GM21515 (cell line): ENCODE results near the gene MORN1.

Experiments used
- ATAC-seq: cut with Tn5 transposase; IDR thresholded peaks from one replicate; pipeline ENCODE4 v1.9.1; 2021; ENCODE audit not compliant: unreplicated experiment

MORN1 gene

GRCh38 chr1:2405588-2406295, 14.4 kb upstream of the MORN1 start:
- no peak for ATAC-seq

DNA sequence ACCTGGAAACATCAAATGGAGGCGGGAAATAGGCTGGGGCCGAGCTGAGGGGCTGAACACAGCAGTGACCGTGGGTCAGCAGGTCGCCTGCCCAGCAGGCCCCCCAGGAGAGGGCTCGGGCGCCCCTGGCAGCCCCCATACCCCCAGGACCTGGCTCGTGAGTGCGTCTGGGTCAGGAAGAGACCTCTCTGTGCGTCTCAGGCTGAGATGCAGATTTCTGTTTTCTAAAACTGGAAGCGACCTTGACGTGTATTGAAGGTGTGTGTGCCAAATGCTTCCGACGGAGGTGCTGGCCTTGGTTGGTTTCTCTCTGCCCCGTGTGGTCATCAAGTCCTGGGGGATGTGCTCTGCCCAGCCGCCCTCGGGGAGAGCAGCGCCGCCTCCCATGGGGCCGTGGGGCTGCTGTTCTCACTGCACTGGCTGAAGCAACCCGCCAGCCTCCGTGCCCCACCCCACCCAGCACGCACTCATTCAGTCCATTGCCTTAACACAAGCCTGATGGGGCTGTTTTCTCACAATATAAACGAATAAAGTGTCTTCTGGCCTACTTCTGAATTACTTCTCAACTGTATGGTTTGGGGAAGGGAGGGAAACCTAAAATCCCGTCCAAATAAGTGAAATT, 13.6 kb upstream of the MORN1 start:
- no peak for ATAC-seq

- no peak for ATAC-seq
These were observed 13.0 kb upstream of the MORN1 start for GRCh38 chr1:2404142-2404889.

GRCh38 chr1:2403273-2403672, 11.9 kb upstream of the MORN1 start:
- no peak for ATAC-seq

- ATAC-seq: no peak
These were observed 11.1 kb upstream of the MORN1 start for GRCh38 chr1:2402420-2402819.

GRCh38 chr1:2400950-2401649, 9.7 kb upstream of the MORN1 start:
- ATAC-seq: no peak

GRCh38 chr1:2400576-2400909, 9.2 kb upstream of the MORN1 start:
- ATAC-seq: no peak

GRCh38 chr1:2399890-2400575, 8.7 kb upstream of the MORN1 start:
- ATAC-seq: no peak

- no peak for ATAC-seq
These were observed 7.5 kb upstream of the MORN1 start for GRCh38 chr1:2398871-2399270.

GRCh38 chr1:2397007-2397679, 5.8 kb upstream of the MORN1 start:
- no peak for ATAC-seq

- ATAC-seq: no peak
These were observed 5.1 kb upstream of the MORN1 start for GRCh38 chr1:2396476-2396875.

GRCh38 chr1:2396059-2396458, 4.7 kb upstream of the MORN1 start:
- ATAC-seq: no peak

GRCh38 chr1:2395245-2395644, 3.9 kb upstream of the MORN1 start:
- no peak for ATAC-seq

DNA sequence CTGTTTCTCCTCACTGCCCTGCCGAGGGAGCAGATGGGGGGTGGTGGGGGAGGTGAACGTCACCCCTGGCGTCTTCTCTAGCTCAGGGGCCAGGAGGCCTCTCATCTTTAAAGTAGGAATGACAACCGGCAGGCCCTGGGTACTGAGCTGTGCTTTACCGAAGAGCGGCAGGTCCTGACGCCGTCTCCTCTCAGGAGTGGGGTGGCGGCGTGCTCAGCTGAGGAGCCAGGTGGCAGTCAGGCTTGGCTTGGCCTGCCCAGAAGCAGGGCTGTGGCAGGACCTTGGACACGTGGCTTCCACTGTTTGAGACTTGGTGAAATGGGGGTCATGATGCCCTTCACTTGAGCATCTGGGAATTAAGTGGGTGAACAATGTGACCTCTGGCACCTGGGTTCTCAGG, 3.4 kb upstream of the MORN1 start:
- ATAC-seq: no peak

DNA sequence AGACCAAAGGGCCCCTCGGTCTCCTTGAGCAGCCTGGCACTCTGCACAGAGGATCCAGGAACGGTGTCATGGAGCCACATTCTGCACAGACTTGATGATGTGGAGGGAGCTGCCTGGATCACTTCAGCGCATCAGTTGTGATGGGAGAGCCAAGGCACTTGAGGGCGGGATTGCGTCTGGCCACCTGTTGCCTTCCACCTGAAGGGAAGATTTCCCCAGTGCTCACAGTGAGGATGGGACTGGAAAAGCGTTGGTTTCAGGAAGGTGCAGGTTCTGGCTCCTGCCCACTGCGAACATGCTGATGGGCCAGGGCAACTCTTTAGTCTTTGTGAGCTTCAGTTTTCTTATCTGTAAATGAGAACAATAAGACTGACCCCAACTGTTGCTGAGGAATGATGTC, 2.9 kb upstream of the MORN1 start:
- no peak for ATAC-seq

DNA sequence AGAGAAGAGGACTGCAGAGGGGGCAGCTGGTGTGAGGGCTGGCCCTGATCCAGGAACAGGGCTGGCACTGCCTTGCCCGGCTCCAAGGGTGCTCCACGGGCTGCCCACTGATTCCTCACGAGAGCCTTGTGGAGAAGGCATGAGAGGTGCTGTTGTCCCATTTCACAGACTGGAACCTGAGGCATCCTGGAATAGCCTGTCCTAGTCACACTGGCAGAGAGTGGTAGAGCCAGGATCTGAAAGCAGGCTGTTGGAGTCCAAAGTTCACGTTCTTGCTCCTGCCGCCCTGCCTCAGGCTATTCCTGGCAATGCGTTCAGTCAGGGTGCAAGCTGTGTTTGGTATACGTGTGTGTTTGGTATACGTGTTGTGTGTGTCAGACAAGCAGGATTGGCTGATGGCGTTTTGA, 2.1 kb upstream of the MORN1 start:
- ATAC-seq: no peak

GRCh38 chr1:2392686-2393085, 1.3 kb upstream of the MORN1 start:
- ATAC-seq: no peak

DNA sequence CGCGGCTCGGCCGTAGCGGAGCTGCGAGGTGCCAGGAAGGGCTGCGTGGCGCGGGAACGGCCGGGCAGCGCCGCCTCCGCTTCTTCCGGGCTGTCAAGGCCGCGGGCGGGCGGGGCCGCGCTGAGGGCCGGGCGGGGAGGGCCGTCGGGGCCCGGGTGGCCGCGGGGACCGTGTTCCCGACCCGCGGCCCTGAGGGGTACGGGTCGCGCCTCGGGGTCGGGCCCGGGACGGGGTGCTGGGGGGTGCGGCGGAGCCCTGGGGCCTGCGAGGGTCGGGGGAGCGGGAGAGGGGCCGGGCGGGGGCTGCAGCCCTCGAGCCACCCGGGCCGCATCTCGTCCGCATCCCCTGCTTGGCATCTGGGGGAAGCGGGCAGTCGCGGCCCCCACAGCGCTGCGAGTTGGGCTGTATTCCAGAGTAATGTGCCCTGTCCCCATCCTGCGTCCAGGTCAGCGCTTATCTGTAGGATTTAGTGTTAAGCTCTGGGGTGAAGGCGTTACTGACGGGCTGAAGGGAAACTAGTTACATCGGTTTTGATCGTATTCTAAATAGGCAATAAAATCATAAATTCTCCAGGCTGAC, 666 bp upstream of the MORN1 start:
- peak; percentile 17 for ATAC-seq

GRCh38 chr1:2389644-2390043, 1.7 kb downstream of the MORN1 start:
- ATAC-seq: no peak
